Astrocyte (in vitro differentiated cells and primary cell): Measurements from ENCODE around the gene WIPF2.

ENCODE experiments used
- CTCF ChIP-seq: IDR thresholded peaks from 2 replicates; pipeline ENCODE4 v1.5.1; 2011; ENCODE audit warnings: low read depth, mild to moderate bottlenecking, inconsistent platforms, low read length, moderate library complexity; ENCODE audit not compliant: insufficient read depth
- EZH2 ChIP-seq: IDR thresholded peaks from 2 replicates; pipeline ENCODE4 v1.6.1; 2012; ENCODE audit warnings: mild to moderate bottlenecking, low read length, inconsistent platforms; ENCODE audit not compliant: insufficient read depth

- TF ChIP-seq CTCF (no peak), EZH2 (no peak)
Measured at GRCh38 chr17:40180694-40181093, 38.4 kb upstream of the WIPF2 start.
